Measurements from ENCODE around the gene COA5.

GRCh38 chr2:98604547-98604946 lies 3.8 kb downstream of the COA5 start:
- TF ChIP-seq, protein P1, sequence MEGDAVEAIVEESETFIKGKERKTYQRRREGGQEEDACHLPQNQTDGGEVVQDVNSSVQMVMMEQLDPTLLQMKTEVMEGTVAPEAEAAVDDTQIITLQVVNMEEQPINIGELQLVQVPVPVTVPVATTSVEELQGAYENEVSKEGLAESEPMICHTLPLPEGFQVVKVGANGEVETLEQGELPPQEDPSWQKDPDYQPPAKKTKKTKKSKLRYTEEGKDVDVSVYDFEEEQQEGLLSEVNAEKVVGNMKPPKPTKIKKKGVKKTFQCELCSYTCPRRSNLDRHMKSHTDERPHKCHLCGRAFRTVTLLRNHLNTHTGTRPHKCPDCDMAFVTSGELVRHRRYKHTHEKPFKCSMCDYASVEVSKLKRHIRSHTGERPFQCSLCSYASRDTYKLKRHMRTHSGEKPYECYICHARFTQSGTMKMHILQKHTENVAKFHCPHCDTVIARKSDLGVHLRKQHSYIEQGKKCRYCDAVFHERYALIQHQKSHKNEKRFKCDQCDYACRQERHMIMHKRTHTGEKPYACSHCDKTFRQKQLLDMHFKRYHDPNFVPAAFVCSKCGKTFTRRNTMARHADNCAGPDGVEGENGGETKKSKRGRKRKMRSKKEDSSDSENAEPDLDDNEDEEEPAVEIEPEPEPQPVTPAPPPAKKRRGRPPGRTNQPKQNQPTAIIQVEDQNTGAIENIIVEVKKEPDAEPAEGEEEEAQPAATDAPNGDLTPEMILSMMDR (conservative IDR thresholded peaks at IDR 0.05; ENCODE audit: low read depth, low read length) = no peak
- TF ChIP-seq EZH2 (IDR thresholded peaks at IDR 0.05; ENCODE audit: borderline replicate concordance, low read depth, low read length, poor library complexity, severe bottlenecking) = no peak

All from A673 (cell line).